Ishikawa (cell line): ENCODE measurements around the gene TMEM267.

Experiments used
- CEBPB ChIP-seq: IDR thresholded peaks from 2 replicates; pipeline ENCODE4 v1.6.1; 2012
- EGR1 ChIP-seq: IDR thresholded peaks from 2 replicates; pipeline ENCODE4 v1.6.1; 2012
- EP300 ChIP-seq: IDR thresholded peaks from 2 replicates; pipeline ENCODE4 v1.6.1; 2012; ENCODE audit warnings: borderline replicate concordance
- NFIC ChIP-seq: IDR thresholded peaks from 2 replicates; pipeline ENCODE4 v1.6.1; 2012
- RAD21 ChIP-seq: IDR thresholded peaks from 2 replicates; pipeline ENCODE4 v1.6.1; 2012; ENCODE audit warnings: low read depth
- TAF1 ChIP-seq: IDR thresholded peaks from 2 replicates; pipeline ENCODE4 v1.6.1; 2012; ENCODE audit warnings: low read depth, mild to moderate bottlenecking
- TCF12 ChIP-seq: IDR thresholded peaks from 2 replicates; pipeline ENCODE4 v1.6.1; 2012; ENCODE audit warnings: low read depth
- YY1 ChIP-seq: IDR thresholded peaks from 2 replicates; pipeline ENCODE4 v1.6.1; 2012; ENCODE audit warnings: low read depth
- TF ChIP-seq, protein P1 (sequence below): IDR thresholded peaks from 2 replicates; pipeline ENCODE4 v1.6.1; 2012

GRCh38 chr5:43411495-43411894, 72.2 kb downstream of the TMEM267 start:
- TF ChIP-seq RAD21 (no peak), YY1 (no peak), TCF12 (no peak), TAF1 (no peak), NFIC (no peak), CEBPB (no peak), EGR1 (no peak), EP300 (no peak)
- TF ChIP-seq, protein P1, sequence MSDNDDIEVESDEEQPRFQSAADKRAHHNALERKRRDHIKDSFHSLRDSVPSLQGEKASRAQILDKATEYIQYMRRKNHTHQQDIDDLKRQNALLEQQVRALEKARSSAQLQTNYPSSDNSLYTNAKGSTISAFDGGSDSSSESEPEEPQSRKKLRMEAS = no peak
